Natural killer cell (primary cell): ENCODE measurements around the gene SLC9B1. TPM values are rescaled to one million over a fixed set of nuclear protein-coding genes. Genes with fewer than 3 reads are reported as not detected.

ENCODE experiments used
- ATAC-seq, 3 donors: fragments of 150-1000 bp in 2 of 3; fragments of 200-7000 bp in 1 of 3; cut with Tn5 transposase; 1 replicate in 1 of 3; 2 replicates in 2 of 3; pipeline ENCODE4 v1.10.0; 2021; ENCODE audit warnings: mild to moderate bottlenecking in 2 of 3, moderate library complexity in 2 of 3
- DNase-seq, 2 donors: peaks; one replicate each; pipeline versions ENCODE4 v3.0.0 to v3.0.0-alpha.2; 2013 to 2021; ENCODE audit warnings: mixed read lengths in 1 of 2
- H3K27ac ChIP-seq: one replicate; pipeline ENCODE4 v1.5.1; 2013; ENCODE audit warnings: mild to moderate bottlenecking, low read length
- H3K27me3 ChIP-seq: one replicate; pipeline ENCODE4 v1.6.1; 2013; ENCODE audit warnings: low read length; ENCODE audit not compliant: control insufficient read depth, insufficient read depth
- H3K36me3 ChIP-seq: one replicate; pipeline ENCODE4 v1.6.1; 2013; ENCODE audit warnings: low read length; ENCODE audit not compliant: control insufficient read depth, insufficient read depth
- H3K4me1 ChIP-seq: one replicate; pipeline ENCODE4 v1.6.1; 2013; ENCODE audit warnings: low read length; ENCODE audit not compliant: control insufficient read depth, insufficient read depth
- H3K4me3 ChIP-seq: one replicate; pipeline ENCODE4 v1.5.1; 2013; ENCODE audit warnings: low read length
- H3K9me3 ChIP-seq: one replicate; pipeline ENCODE4 v1.6.1; 2013; ENCODE audit warnings: low read length; ENCODE audit not compliant: control insufficient read depth, insufficient read depth
- H3K27ac Mint-ChIP-seq, 2 donors: one replicate each; pipeline ENCODE4 v1.8.0; 2022; ENCODE audit warnings: mild to moderate bottlenecking in 2 of 2, mixed read lengths in 2 of 2, moderate library complexity in 1 of 2
- H3K27me3 Mint-ChIP-seq, 2 donors: one replicate each; pipeline ENCODE4 v1.8.0; 2022; ENCODE audit warnings: low read depth in 2 of 2, mixed read lengths in 2 of 2
- H3K36me3 Mint-ChIP-seq: one replicate; pipeline ENCODE4 v1.8.0; 2022; ENCODE audit warnings: mixed read lengths
- H3K4me1 Mint-ChIP-seq, 2 donors: one replicate each; pipeline ENCODE4 v1.8.0; 2022; ENCODE audit warnings: mixed read lengths in 2 of 2
- H3K4me3 Mint-ChIP-seq: one replicate; pipeline ENCODE4 v1.8.0; 2022; ENCODE audit warnings: mild to moderate bottlenecking, moderate library complexity, mixed read lengths
- H3K9me3 Mint-ChIP-seq, 2 donors: one replicate each; pipeline ENCODE4 v1.8.0; 2022; ENCODE audit warnings: mixed read lengths in 2 of 2
- WGBS: methylation state at CpG from one replicate; pipeline ENCODE4 v1.1.7; 2013; ENCODE audit warnings: missing lambda C conversion rate; ENCODE audit not compliant: insufficient coverage; 5-methylcytosine and 5-hydroxymethylcytosine counted together
- intact Hi-C: fragments of 100-400 bp; cut with micrococcal nuclease; formaldehyde crosslinking; loops from one replicate; pipeline ENCODE4 v1.14.2; 2022
- total RNA-seq, 4 donors: library from RNA; stranded (reverse); fragments of 120-200 nt in 1 of 4; gene quantifications; one replicate each; pipeline versions ENCODE4 v1.2.3 to v1.2.4, GENCODE V29; 2013 to 2022
- TF ChIP-seq, protein P1 (sequence below): fragments of 200-600 bp; IDR thresholded peaks from one replicate; pipeline ENCODE4 v1.8.0; 2022; ENCODE audit warnings: antibody characterized with exemption

The SLC9B1 gene
- total RNA-seq, 3 donors from 2014 or later (not counting 1 experiment from before 2014, with no cell fraction given): 2.1 to 4.0 (median 2.5) TPM

DNA sequence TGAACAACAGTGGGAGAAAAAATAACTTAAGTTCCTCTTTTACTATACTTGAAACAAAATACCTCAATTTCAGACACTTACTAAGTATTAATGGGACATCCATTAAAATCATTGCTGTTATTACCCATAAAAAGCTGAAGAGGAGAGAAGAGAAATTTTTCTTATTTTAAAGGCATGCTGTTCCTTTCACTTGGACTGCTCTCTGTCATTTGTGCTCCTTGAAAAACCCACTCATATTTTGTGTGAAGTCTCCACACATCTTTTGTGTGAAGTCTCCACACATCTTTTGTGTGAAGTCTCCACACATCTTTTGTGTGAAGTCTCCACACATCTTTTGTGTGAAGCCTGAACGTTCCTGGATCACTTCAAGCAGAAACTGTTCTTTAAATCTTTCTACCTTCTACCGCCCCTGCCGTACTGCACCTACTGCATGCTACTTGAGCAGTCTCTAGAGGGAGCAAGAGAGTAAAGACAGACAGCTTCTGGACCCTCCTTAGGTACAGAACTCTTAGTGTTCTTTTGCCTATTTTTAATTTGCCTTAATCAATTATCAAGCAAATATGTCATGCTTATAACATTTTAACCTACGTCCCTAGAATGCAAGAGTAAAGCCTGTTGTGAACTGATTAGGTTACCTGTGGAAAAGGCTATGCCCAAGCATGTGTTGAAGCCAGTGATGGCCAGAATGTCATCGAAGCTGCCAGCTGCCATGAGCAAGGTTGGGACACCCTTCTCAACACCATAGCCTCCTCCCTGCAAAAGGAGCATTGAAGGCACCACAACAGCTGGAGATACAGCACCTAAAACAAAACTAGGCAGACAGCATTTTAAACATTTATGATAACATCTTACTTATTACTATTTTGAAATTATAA lies 27.1 kb upstream of the SLC9B1 start:
- H3K4me1 Mint-ChIP-seq: no peaks in the 10 kb centered on the region
- TF ChIP-seq, protein P1, sequence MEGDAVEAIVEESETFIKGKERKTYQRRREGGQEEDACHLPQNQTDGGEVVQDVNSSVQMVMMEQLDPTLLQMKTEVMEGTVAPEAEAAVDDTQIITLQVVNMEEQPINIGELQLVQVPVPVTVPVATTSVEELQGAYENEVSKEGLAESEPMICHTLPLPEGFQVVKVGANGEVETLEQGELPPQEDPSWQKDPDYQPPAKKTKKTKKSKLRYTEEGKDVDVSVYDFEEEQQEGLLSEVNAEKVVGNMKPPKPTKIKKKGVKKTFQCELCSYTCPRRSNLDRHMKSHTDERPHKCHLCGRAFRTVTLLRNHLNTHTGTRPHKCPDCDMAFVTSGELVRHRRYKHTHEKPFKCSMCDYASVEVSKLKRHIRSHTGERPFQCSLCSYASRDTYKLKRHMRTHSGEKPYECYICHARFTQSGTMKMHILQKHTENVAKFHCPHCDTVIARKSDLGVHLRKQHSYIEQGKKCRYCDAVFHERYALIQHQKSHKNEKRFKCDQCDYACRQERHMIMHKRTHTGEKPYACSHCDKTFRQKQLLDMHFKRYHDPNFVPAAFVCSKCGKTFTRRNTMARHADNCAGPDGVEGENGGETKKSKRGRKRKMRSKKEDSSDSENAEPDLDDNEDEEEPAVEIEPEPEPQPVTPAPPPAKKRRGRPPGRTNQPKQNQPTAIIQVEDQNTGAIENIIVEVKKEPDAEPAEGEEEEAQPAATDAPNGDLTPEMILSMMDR: peak; percentile 70
- no peak overlapping the region for H3K27ac Mint-ChIP-seq
- H3K36me3 ChIP-seq: peaks cover 12% of the 10 kb centered on the region
- no peaks in the 10 kb centered on the region for H3K9me3 ChIP-seq
- H3K27ac ChIP-seq: no peak overlapping the region
- WGBS: 53% methylated on average over 4 of the region's 5 CpGs
- intact Hi-C loops: loop anchor here (1.0 to 2.0 kb wide), 2 partner anchors 45 to 52 kb away; partner anchors contain the start of gene BDH2
- H3K4me3 Mint-ChIP-seq: no peak overlapping the region
- no peaks in the 10 kb centered on the region for H3K27me3 Mint-ChIP-seq
- DNase-seq (peak in 1 of 2 donors; percentile 71), ATAC-seq (peak; percentile 93 to 100 (median 99))
- no peaks in the 10 kb centered on the region for H3K4me1 ChIP-seq
- H3K4me3 ChIP-seq: no peak overlapping the region
- H3K36me3 Mint-ChIP-seq: no peaks in the 10 kb centered on the region
- no peaks in the 10 kb centered on the region for H3K9me3 Mint-ChIP-seq
- no peaks in the 10 kb centered on the region for H3K27me3 ChIP-seq

GRCh38 chr4:103044183-103044582 lies 24.7 kb upstream of the SLC9B1 start:
- TF ChIP-seq, protein P1: no peak
- intact Hi-C loops: no loop called here
- Mint-ChIP-seq H3K27me3 (no peaks in the 10 kb centered on the region), H3K4me1 (no peaks in the 10 kb centered on the region), H3K4me3 (no peak overlapping the region), H3K9me3 (no peaks in the 10 kb centered on the region), H3K36me3 (no peaks in the 10 kb centered on the region), H3K27ac (no peak overlapping the region)
- ATAC-seq (no peak), DNase-seq (no peak)
- Histone ChIP-seq H3K27me3 (no peaks in the 10 kb centered on the region), H3K4me3 (no peak overlapping the region), H3K9me3 (no peaks in the 10 kb centered on the region), H3K36me3 (peaks cover 10% of the 10 kb centered on the region), H3K4me1 (no peaks in the 10 kb centered on the region), H3K27ac (no peak overlapping the region)
- 90% methylated on average over 2 of the region's 2 CpGs for WGBS

DNA sequence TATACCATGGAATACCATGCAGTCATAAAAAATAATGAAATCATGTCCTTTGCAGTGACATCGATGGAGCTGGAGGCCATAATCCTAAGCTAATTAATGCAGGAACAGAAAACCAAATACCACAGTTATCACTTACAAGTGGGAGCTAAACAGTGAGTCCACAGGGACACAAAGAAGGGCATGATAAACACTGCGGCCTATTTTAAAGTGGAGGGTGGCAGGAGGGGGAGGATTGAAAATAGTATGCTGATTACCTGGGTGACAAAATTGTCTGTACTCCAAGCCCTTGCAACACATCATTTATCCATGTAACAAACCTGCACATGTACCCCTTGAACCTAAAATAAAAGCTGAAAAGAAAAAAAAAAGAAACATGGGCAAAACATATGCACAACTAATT lies 16.7 kb upstream of the SLC9B1 start:
- Histone ChIP-seq H3K9me3 (no peaks in the 10 kb centered on the region), H3K4me3 (no peak overlapping the region), H3K4me1 (no peaks in the 10 kb centered on the region), H3K27me3 (no peaks in the 10 kb centered on the region), H3K36me3 (no peaks in the 10 kb centered on the region), H3K27ac (no peak overlapping the region)
- ATAC-seq (no peak), DNase-seq (no peak)
- WGBS: 100% methylated on average over 1 of the region's 2 CpGs
- no peak overlapping the region for H3K4me3 Mint-ChIP-seq
- intact Hi-C loops: no loop called here
- no peaks in the 10 kb centered on the region for H3K4me1 Mint-ChIP-seq
- H3K27ac Mint-ChIP-seq: no peak overlapping the region
- no peaks in the 10 kb centered on the region for H3K9me3 Mint-ChIP-seq
- no peaks in the 10 kb centered on the region for H3K27me3 Mint-ChIP-seq
- TF ChIP-seq, protein P1: no peak
- no peaks in the 10 kb centered on the region for H3K36me3 Mint-ChIP-seq
